Adrenal gland (tissue), 12 donors: ENCODE results near the gene ASB2. TPM values are rescaled to one million over a fixed set of nuclear protein-coding genes. Genes with fewer than 3 reads are reported as not detected.

Experiments used
- DNase-seq, 7 donors: peaks; one replicate each; pipeline ENCODE4 v3.0.0-alpha.2; 2019 to 2020
- H3K27ac ChIP-seq, 5 donors: fragments of 200-600 bp; sonication (generic) in 4 of 5; 1 replicate in 3 of 5; 2 replicates in 2 of 5; pipeline versions ENCODE4 v1.5.1 to v1.8.0; 2016 to 2020; ENCODE audit warnings: mild to moderate bottlenecking in 1 of 5
- H3K27me3 ChIP-seq: fragments of 200-600 bp; 2 replicates; pipeline ENCODE4 v1.8.0; 2021
- H3K36me3 ChIP-seq, 2 donors: fragments of 200-600 bp; replicated peaks in 1 of 2; 1 replicate in 1 of 2; 2 replicates in 1 of 2; pipeline versions ENCODE4 v1.5.1 to v1.8.0; 2018 to 2022
- H3K4me1 ChIP-seq, 2 donors: fragments of 200-600 bp; replicated peaks in 1 of 2; 1 replicate in 1 of 2; 2 replicates in 1 of 2; pipeline versions ENCODE4 v1.5.1 to v1.8.0; 2018 to 2021
- H3K4me3 ChIP-seq, 4 donors: fragments of 200-600 bp; sonication (generic) in 3 of 4; one replicate each; pipeline ENCODE4 v1.5.1; 2016 to 2018
- H3K9me3 ChIP-seq, 3 donors: fragments of 200-600 bp; sonication (generic) in 1 of 3; replicated peaks in 1 of 3; 1 replicate in 2 of 3; 2 replicates in 1 of 3; pipeline versions ENCODE4 v1.5.1 to v1.8.0; 2016 to 2021
- CTCF ChIP-seq, 6 experiments: fragments of 450-650 bp in 4 of 6; fragments of 200-600 bp in 2 of 6; sonication (generic) in 1 of 6; IDR thresholded peaks; 1 replicate in 5 of 6; 2 replicates in 1 of 6; pipeline versions ENCODE4 v1.5.1 to v1.8.0; 2016 to 2021; ENCODE audit warnings: antibody characterized with exemption in 6 of 6, mild to moderate bottlenecking in 2 of 6, moderate library complexity in 1 of 6
- POLR2A ChIP-seq, 2 donors: fragments of 450-650 bp; IDR thresholded peaks; one replicate each; pipeline ENCODE4 v1.6.1; 2017; ENCODE audit warnings: antibody characterized with exemption in 2 of 2, mild to moderate bottlenecking in 2 of 2, moderate library complexity in 1 of 2
- WGBS, 4 donors: extraction: QIAGEN DNeasy Blood & Tissue Kit in 2 of 4; methylation state at CpG; one replicate each; pipeline versions ENCODE4 v1.1.5 to v1.1.7; 2013 to 2017; 5-methylcytosine and 5-hydroxymethylcytosine counted together
- intact Hi-C, 2 donors: fragments of 100-400 bp; cut with DNase I; formaldehyde crosslinking; loops; one replicate each; pipeline versions ENCODE4 v1.14.1 to v1.15.0; 2022 to 2023
- polyA plus RNA-seq, 3 donors: library from polyadenylated mRNA; stranded (reverse); fragments of 200-250 nt in 2 of 3; fragments of 350-450 nt in 1 of 3; fragmentation: Illumina TruSeq in 1 of 3; extraction: RNeasy Lipid Tissue Mini Kit (QIAGEN cat#74804) in 1 of 3; gene quantifications; one replicate each; pipeline ENCODE4 v1.2.3, GENCODE V29; 2013 to 2014
- total RNA-seq, 9 donors: library from RNA; depleted of rRNA in 4 of 9; stranded (reverse); fragments of >200 nt in 4 of 9; fragments of 120-200 nt in 1 of 9; fragmentation: NEBNext Ultra II Directional in 1 of 9; extraction: Animal tissue kit (Norgen Biotek cat#: 25700) in 1 of 9; gene quantifications; one replicate each; pipeline versions ENCODE4 v1.1.0 to v1.2.4, GENCODE V29; 2013 to 2023
- donor health status: healthy with polysubstance abuse.
- donor health status: Bipolar disorder and iron deficiency.
- donor health status: DM: yes; HTN: yes; CAD: no.
- donor health status: DM: no; HTN: no; CAD: no.
- donor health status: DM: no; HTN: no; CAD: no.
- donor health status: DM: yes; HTN: yes; CAD: no.

The ASB2 gene
- total and polyA plus RNA-seq, 12 donors, result 0.19 to 5.9 (median 0.66) TPM; not detected in 1

- DNase-seq, result no peak
- TF ChIP-seq CTCF (IDR thresholded peaks at IDR 0.05) (no peak), POLR2A (IDR thresholded peaks at IDR 0.05) (no peak)
- Histone ChIP-seq H3K36me3 (no peaks in the 10 kb centered on the region), H3K4me1 (peaks cover 0 to 5% of the 10 kb centered on the region in 2 donors), H3K27ac (no peak overlapping the region), H3K9me3 (no peaks in the 10 kb centered on the region), H3K4me3 (no peak overlapping the region), H3K27me3 (peaks cover 5% of the 10 kb centered on the region)
- intact Hi-C loops, result loop anchor here in 1 of 2 donors (10.0 kb wide), 1 partner anchor 243 kb away; no protein-coding TSS in a partner anchor
- 84 to 93% (median 88%) methylated on average over 5 of the region's 5 CpGs for WGBS, 4 donors
These were observed 78.9 kb downstream of the ASB2 start for GRCh38 chr14:93897476-93897845.

GRCh38 chr14:93895023-93895604 lies 81.3 kb downstream of the ASB2 start:
- intact Hi-C loops, result loop anchor here in 1 of 2 donors (10.0 kb wide), 1 partner anchor 240 kb away; no protein-coding TSS in a partner anchor
- 84 to 90% (median 87%) methylated on average over 7 to 9 of the region's 9 CpGs for WGBS, 4 donors
- no peaks in the 10 kb centered on the region for H3K36me3 ChIP-seq
- H3K27me3 ChIP-seq, result peaks cover 5% of the 10 kb centered on the region
- H3K4me3 ChIP-seq, result no peak overlapping the region
- H3K9me3 ChIP-seq, result no peaks in the 10 kb centered on the region
- no peak for DNase-seq
- TF ChIP-seq CTCF (IDR thresholded peaks at IDR 0.05) (no peak), POLR2A (IDR thresholded peaks at IDR 0.05) (no peak)
- H3K4me1 ChIP-seq, result peaks cover 0 to 5% of the 10 kb centered on the region in 2 donors
- H3K27ac ChIP-seq, result no peak overlapping the region

GRCh38 chr14:93893661-93894261 lies 82.6 kb downstream of the ASB2 start:
- WGBS, 4 donors, result 61 to 77% (median 64%) methylated on average over 12 of the region's 12 CpGs
- no peaks in the 10 kb centered on the region for H3K36me3 ChIP-seq
- H3K4me1 ChIP-seq, result peaks cover 0 to 5% of the 10 kb centered on the region in 2 donors
- peaks cover 5% of the 10 kb centered on the region for H3K27me3 ChIP-seq
- intact Hi-C loops, result loop anchor here (5.0 to 10.0 kb wide), 2 partner anchors 236 to 239 kb away; no protein-coding TSS in a partner anchor
- H3K9me3 ChIP-seq, result no peaks in the 10 kb centered on the region
- no peak overlapping the region for H3K27ac ChIP-seq
- TF ChIP-seq CTCF (IDR thresholded peaks at IDR 0.05) (no peak), POLR2A (IDR thresholded peaks at IDR 0.05) (no peak)
- no peak overlapping the region for H3K4me3 ChIP-seq
- peak in 1 of 7 donors; percentile 78 for DNase-seq

- Histone ChIP-seq H3K9me3 (no peaks in the 10 kb centered on the region), H3K4me1 (peaks cover 0 to 5% of the 10 kb centered on the region in 2 donors), H3K4me3 (no peak overlapping the region), H3K36me3 (no peaks in the 10 kb centered on the region), H3K27me3 (peaks cover 5% of the 10 kb centered on the region), H3K27ac (no peak overlapping the region)
- peak; percentile 50 to 89 (median 71) for DNase-seq
- TF ChIP-seq CTCF (IDR thresholded peaks at IDR 0.05) (peak; percentile 81 to 98 (median 90)), POLR2A (IDR thresholded peaks at IDR 0.05) (no peak)
- intact Hi-C loops, result loop anchor here (5.0 to 10.0 kb wide), 2 partner anchors 236 to 238 kb away; no protein-coding TSS in a partner anchor
- 34 to 46% (median 35%) methylated on average over 10 to 13 of the region's 13 CpGs for WGBS, 4 donors
These were observed 83.3 kb downstream of the ASB2 start for GRCh38 chr14:93892923-93893558.
